BE2C (cell line): Measurements from ENCODE around the gene ADAMTS4.

Source experiments
- DNase-seq: peaks from one replicate; pipeline ENCODE4 v3.0.0-alpha.2; 2020
- H3K27me3 ChIP-seq: fragments of 250-450 bp; sonication (Bioruptor Pico); 2 replicates; pipeline ENCODE4 v1.5.1; 2020; ENCODE audit warnings: mild to moderate bottlenecking
- H3K36me3 ChIP-seq: fragments of 250-450 bp; sonication (Bioruptor Pico); 2 replicates; pipeline ENCODE4 v1.5.1; 2020; ENCODE audit warnings: mild to moderate bottlenecking
- H3K4me1 ChIP-seq: fragments of 250-450 bp; sonication (Bioruptor Pico); 2 replicates; pipeline ENCODE4 v1.5.1; 2020
- H3K4me3 ChIP-seq: 2 replicates; pipeline ENCODE4 v1.5.1; 2011; ENCODE audit warnings: low read depth, low read length
- H3K9me3 ChIP-seq: fragments of 250-450 bp; sonication (Bioruptor Pico); 2 replicates; pipeline ENCODE4 v1.5.1; 2020
- CTCF ChIP-seq: IDR thresholded peaks from 2 replicates; pipeline ENCODE4 v1.5.1; 2012; ENCODE audit warnings: mild to moderate bottlenecking, low read depth, low read length

The ADAMTS4 gene

GRCh38 chr1:161185732-161186311 lies 13.0 kb downstream of the ADAMTS4 start:
- H3K4me1 ChIP-seq, result no peaks in the 10 kb centered on the region; the same call in 1 of the 2 replicates
- no peak overlapping the region for H3K4me3 ChIP-seq
- TF ChIP-seq CTCF, result no peak
- no peaks in the 10 kb centered on the region for H3K36me3 ChIP-seq
- H3K9me3 ChIP-seq, result no peaks in the 10 kb centered on the region
- DNase-seq, result no peak
- no peaks in the 10 kb centered on the region for H3K27me3 ChIP-seq

- TF ChIP-seq CTCF, result no peak
- DNase-seq, result peak; percentile 37
- Histone ChIP-seq H3K4me1 (no peaks in the 10 kb centered on the region; the same call in 1 of the 2 replicates), H3K9me3 (no peaks in the 10 kb centered on the region), H3K4me3 (no peak overlapping the region), H3K36me3 (no peaks in the 10 kb centered on the region), H3K27me3 (no peaks in the 10 kb centered on the region)
Observed at GRCh38 chr1:161185282-161185682, 13.6 kb downstream of the ADAMTS4 start.

GRCh38 chr1:161182214-161182613 lies 16.6 kb downstream of the ADAMTS4 start:
- H3K4me3 ChIP-seq, result no peak overlapping the region
- H3K27me3 ChIP-seq, result no peaks in the 10 kb centered on the region

GRCh38 chr1:161180639-161181038 lies 18.2 kb downstream of the ADAMTS4 start:
- DNase-seq, result no peak
- peak; percentile 44 for TF ChIP-seq CTCF
- Histone ChIP-seq H3K9me3 (no peaks in the 10 kb centered on the region), H3K27me3 (no peaks in the 10 kb centered on the region), H3K4me3 (no peak overlapping the region), H3K36me3 (peaks cover under 1% of the 10 kb centered on the region; the same call in 1 of the 2 replicates), H3K4me1 (no peaks in the 10 kb centered on the region; the same call in 1 of the 2 replicates)

More at GRCh38 chr1:161182214-161182613, 16.6 kb downstream of the ADAMTS4 start:
- TF ChIP-seq CTCF, result no peak
- no peaks in the 10 kb centered on the region; the same call in 1 of the 2 replicates for H3K4me1 ChIP-seq
- H3K36me3 ChIP-seq, result no peaks in the 10 kb centered on the region
- DNase-seq, result no peak
- no peaks in the 10 kb centered on the region for H3K9me3 ChIP-seq

GRCh38 chr1:161179698-161180097 lies 19.2 kb downstream of the ADAMTS4 start:
- Histone ChIP-seq H3K36me3 (peaks cover 9% of the 10 kb centered on the region), H3K9me3 (no peaks in the 10 kb centered on the region), H3K4me3 (no peak overlapping the region), H3K27me3 (no peaks in the 10 kb centered on the region), H3K4me1 (no peaks in the 10 kb centered on the region; the same call in 1 of the 2 replicates)
- TF ChIP-seq CTCF, result no peak
- DNase-seq, result no peak

- Histone ChIP-seq H3K4me3 (peak overlapping the region; percentile 81), H3K4me1 (no peaks in the 10 kb centered on the region; the same call in 1 of the 2 replicates), H3K27me3 (no peaks in the 10 kb centered on the region), H3K36me3 (peaks cover 24% of the 10 kb centered on the region), H3K9me3 (no peaks in the 10 kb centered on the region)
- DNase-seq, result no peak
- TF ChIP-seq CTCF, result no peak
Observed at GRCh38 chr1:161177936-161178244, 21.0 kb downstream of the ADAMTS4 start.
